GM10266 (cell line): ENCODE results near the gene ZBTB20.

Experiments used
- DNase-seq: peaks from one replicate; pipeline ENCODE4 v3.0.0; 2012; ENCODE audit errors: extremely low spot score
- CTCF ChIP-seq: IDR thresholded peaks from 2 replicates; pipeline ENCODE4 v1.5.1; 2012; ENCODE audit warnings: mild to moderate bottlenecking, low read depth; ENCODE audit not compliant: control insufficient read depth, insufficient read depth; ENCODE audit errors: missing control alignments

Gene ZBTB20

DNA sequence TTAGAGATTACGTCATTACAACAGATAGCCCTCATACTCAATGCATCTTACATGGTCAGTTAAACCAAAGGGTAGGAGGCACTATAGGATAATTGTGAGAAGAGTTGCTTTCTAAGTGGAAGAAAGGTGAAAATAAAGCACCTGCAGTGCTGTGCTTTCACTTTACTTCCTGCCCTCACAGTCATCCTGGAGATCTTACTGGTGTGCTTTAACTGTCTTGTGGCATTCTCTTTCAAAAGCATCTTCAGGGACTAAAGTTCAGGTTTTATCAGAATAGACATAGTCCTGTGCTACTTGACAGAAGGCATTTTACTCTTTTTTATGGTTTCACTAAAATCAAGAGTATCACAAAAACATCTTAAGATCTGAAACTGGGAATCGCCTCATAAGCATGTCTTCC, 286.6 kb downstream of the ZBTB20 start:
- no peak for TF ChIP-seq CTCF
- no peak for DNase-seq

DNA sequence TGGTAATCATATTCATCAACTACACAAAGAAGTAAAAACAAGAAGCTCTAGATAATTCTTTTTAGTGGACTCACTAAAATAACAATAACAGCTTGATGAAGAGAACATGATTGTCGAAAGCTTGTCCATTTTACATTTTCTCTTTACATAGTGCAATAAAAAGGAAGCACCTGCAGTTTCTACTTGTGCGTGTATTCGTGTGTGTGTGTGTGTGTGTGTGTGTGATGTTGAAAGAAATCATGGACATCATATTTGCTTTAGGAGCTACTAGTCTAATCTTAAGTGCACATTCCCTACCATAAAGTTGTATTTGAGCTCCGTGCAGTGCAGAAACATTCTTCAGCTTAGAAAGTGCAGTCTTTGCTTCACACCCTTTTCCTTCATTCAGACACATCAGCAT, 288.8 kb downstream of the ZBTB20 start:
- DNase-seq = no peak
- no peak for TF ChIP-seq CTCF

GRCh38 chr3:114857299-114857701, 289.8 kb downstream of the ZBTB20 start:
- no peak for DNase-seq
- TF ChIP-seq CTCF = no peak

GRCh38 chr3:114856835-114857234, 290.3 kb downstream of the ZBTB20 start:
- no peak for DNase-seq
- TF ChIP-seq CTCF = no peak

- DNase-seq = no peak
- no peak for TF ChIP-seq CTCF
Measured at GRCh38 chr3:114855839-114856238, 291.2 kb downstream of the ZBTB20 start.

GRCh38 chr3:114852966-114853365, 294.1 kb downstream of the ZBTB20 start:
- no peak for DNase-seq
- no peak for TF ChIP-seq CTCF

GRCh38 chr3:114850898-114851297, 296.2 kb downstream of the ZBTB20 start:
- TF ChIP-seq CTCF = no peak
- DNase-seq = no peak
